ENCODE data around the gene ATG7.

Gene ATG7

GRCh38 chr3:11564577-11565001, 292.4 kb downstream of the ATG7 start:
- H3K9me3 ChIP-seq (ENCODE audit: insufficient read depth, low read length, severe bottlenecking), result no peaks in the 10 kb centered on the region
- no peaks in the 10 kb centered on the region for H3K4me1 ChIP-seq (ENCODE audit: insufficient read depth, low read length)
- no peak overlapping the region for H3K4me3 ChIP-seq (ENCODE audit: low read depth in 1 of 2, low read length in 2 of 2)
- no peaks in the 10 kb centered on the region for H3K27me3 ChIP-seq (ENCODE audit: insufficient read depth, low read length, poor library complexity)
- no peak for DNase-seq
- H3K4me2 ChIP-seq (ENCODE audit: insufficient read depth, low read length), result no peak overlapping the region
- H3K27ac ChIP-seq (ENCODE audit: low read length), result no peak overlapping the region
- H3K9ac ChIP-seq (ENCODE audit: low read depth, low read length), result no peak overlapping the region
- H2AFZ ChIP-seq (ENCODE audit: low read depth, low read length), result no peak overlapping the region
- TF ChIP-seq CTCF (IDR thresholded peaks at IDR 0.05; ENCODE audit: borderline replicate concordance, extremely low read depth, low read length, poor library complexity, severe bottlenecking) (no peak), EZH2 (IDR thresholded peaks at IDR 0.05; ENCODE audit: borderline replicate concordance, low read depth, low read length, severe bottlenecking) (no peak)
- ATAC-seq (ENCODE audit: insufficient read depth, low read depth), result no peak
- H3K79me2 ChIP-seq (ENCODE audit: insufficient read depth, low read length), result peaks cover 96% of the 10 kb centered on the region
- H3K36me3 ChIP-seq (ENCODE audit: insufficient read depth, low read length), result peaks cover 97% of the 10 kb centered on the region
- peaks cover 98% of the 10 kb centered on the region for H4K20me1 ChIP-seq (ENCODE audit: insufficient read depth, low read length)

DNA sequence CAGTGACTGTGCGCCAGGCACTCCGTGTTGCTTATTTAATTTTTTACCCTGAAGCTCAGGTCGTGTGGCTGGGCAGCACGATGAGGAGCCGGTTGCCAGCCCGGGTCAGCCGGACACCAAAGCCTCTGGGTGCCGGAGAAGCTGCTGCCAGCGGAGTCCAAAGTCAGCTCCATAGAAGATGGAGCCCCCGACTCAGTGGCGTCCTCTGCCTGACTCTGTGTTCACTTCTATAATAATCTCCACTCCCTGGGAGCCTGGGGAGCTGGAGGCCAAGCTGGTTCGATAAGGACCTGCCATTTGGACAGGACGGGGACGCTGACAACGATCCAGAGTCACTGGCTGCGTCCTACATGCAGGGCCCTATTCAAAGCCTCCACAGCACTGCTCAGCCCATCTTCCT, 292.9 kb downstream of the ATG7 start:
- no peak for DNase-seq
- Histone ChIP-seq H3K4me3 (ENCODE audit: low read depth in 1 of 2, low read length in 2 of 2) (no peak overlapping the region), H3K27me3 (ENCODE audit: insufficient read depth, low read length, poor library complexity) (no peaks in the 10 kb centered on the region), H3K4me1 (ENCODE audit: insufficient read depth, low read length) (no peaks in the 10 kb centered on the region), H3K27ac (ENCODE audit: low read length) (no peak overlapping the region), H3K9ac (ENCODE audit: low read depth, low read length) (no peak overlapping the region), H4K20me1 (ENCODE audit: insufficient read depth, low read length) (peaks cover 97% of the 10 kb centered on the region), H3K4me2 (ENCODE audit: insufficient read depth, low read length) (no peak overlapping the region), H3K79me2 (ENCODE audit: insufficient read depth, low read length) (peaks cover 96% of the 10 kb centered on the region), H3K9me3 (ENCODE audit: insufficient read depth, low read length, severe bottlenecking) (no peaks in the 10 kb centered on the region), H3K36me3 (ENCODE audit: insufficient read depth, low read length) (peaks cover 95% of the 10 kb centered on the region), H2AFZ (ENCODE audit: low read depth, low read length) (no peak overlapping the region)
- no peak for ATAC-seq (ENCODE audit: insufficient read depth, low read depth)
- TF ChIP-seq CTCF (IDR thresholded peaks at IDR 0.05; ENCODE audit: borderline replicate concordance, extremely low read depth, low read length, poor library complexity, severe bottlenecking) (no peak), EZH2 (IDR thresholded peaks at IDR 0.05; ENCODE audit: borderline replicate concordance, low read depth, low read length, severe bottlenecking) (no peak)

DNA sequence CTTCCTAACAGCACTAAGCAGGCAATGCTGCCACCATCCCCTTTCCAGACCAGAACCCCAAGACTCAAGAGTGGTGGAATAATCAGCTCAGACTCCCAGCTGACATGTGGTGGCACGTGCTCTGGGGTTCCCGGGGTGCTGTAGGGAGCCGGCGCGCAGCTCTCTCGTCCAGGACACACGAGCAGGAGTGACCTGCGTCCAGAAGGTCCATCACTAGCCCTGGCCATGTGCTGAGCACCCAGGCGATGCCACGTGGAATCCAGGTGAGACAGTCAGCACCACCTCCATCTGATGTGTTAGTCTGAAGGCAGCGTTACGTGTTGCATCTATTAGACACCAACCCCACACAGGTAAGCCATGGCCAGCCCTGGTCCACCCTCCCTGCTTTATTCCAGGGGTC, 293.3 kb downstream of the ATG7 start:
- TF ChIP-seq CTCF (IDR thresholded peaks at IDR 0.05; ENCODE audit: borderline replicate concordance, extremely low read depth, low read length, poor library complexity, severe bottlenecking) (no peak), EZH2 (IDR thresholded peaks at IDR 0.05; ENCODE audit: borderline replicate concordance, low read depth, low read length, severe bottlenecking) (no peak)
- no peak for DNase-seq
- Histone ChIP-seq H3K4me1 (ENCODE audit: insufficient read depth, low read length) (no peaks in the 10 kb centered on the region), H3K36me3 (ENCODE audit: insufficient read depth, low read length) (peaks cover 95% of the 10 kb centered on the region), H3K79me2 (ENCODE audit: insufficient read depth, low read length) (peaks cover 96% of the 10 kb centered on the region), H3K4me3 (ENCODE audit: low read depth in 1 of 2, low read length in 2 of 2) (no peak overlapping the region), H2AFZ (ENCODE audit: low read depth, low read length) (no peak overlapping the region), H4K20me1 (ENCODE audit: insufficient read depth, low read length) (peaks cover 97% of the 10 kb centered on the region), H3K27ac (ENCODE audit: low read length) (no peak overlapping the region), H3K9ac (ENCODE audit: low read depth, low read length) (no peak overlapping the region), H3K9me3 (ENCODE audit: insufficient read depth, low read length, severe bottlenecking) (no peaks in the 10 kb centered on the region), H3K27me3 (ENCODE audit: insufficient read depth, low read length, poor library complexity) (no peaks in the 10 kb centered on the region), H3K4me2 (ENCODE audit: insufficient read depth, low read length) (no peak overlapping the region)
- ATAC-seq (ENCODE audit: insufficient read depth, low read depth), result no peak

DNA sequence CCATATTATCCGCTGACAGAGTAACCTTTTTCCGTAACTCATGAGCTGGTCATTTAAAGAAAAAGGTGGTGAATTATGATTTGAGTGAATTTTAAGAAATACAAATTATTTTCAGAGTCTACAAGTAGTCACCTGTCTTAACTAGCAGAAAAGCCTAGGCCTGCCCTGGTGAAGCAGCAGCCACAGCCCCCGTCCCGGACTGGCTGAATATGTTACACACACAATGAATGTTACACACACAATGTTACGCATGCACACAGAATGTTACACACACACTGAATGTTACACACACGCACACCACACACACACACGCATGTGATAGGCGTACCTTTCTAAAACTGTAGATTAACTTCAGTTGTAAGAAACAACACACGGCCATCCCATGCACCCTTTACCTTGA, 293.7 kb downstream of the ATG7 start:
- H3K27me3 ChIP-seq (ENCODE audit: insufficient read depth, low read length, poor library complexity), result no peaks in the 10 kb centered on the region
- H3K4me1 ChIP-seq (ENCODE audit: insufficient read depth, low read length), result no peaks in the 10 kb centered on the region
- peaks cover 95% of the 10 kb centered on the region for H3K36me3 ChIP-seq (ENCODE audit: insufficient read depth, low read length)
- H3K9me3 ChIP-seq (ENCODE audit: insufficient read depth, low read length, severe bottlenecking), result no peaks in the 10 kb centered on the region
- no peak overlapping the region for H3K27ac ChIP-seq (ENCODE audit: low read length)
- H2AFZ ChIP-seq (ENCODE audit: low read depth, low read length), result no peak overlapping the region
- H3K4me2 ChIP-seq (ENCODE audit: insufficient read depth, low read length), result no peak overlapping the region
- H3K4me3 ChIP-seq (ENCODE audit: low read depth in 1 of 2, low read length in 2 of 2), result no peak overlapping the region
- H3K9ac ChIP-seq (ENCODE audit: low read depth, low read length), result no peak overlapping the region
- TF ChIP-seq EZH2 (IDR thresholded peaks at IDR 0.05; ENCODE audit: borderline replicate concordance, low read depth, low read length, severe bottlenecking) (no peak), CTCF (IDR thresholded peaks at IDR 0.05; ENCODE audit: borderline replicate concordance, extremely low read depth, low read length, poor library complexity, severe bottlenecking) (no peak)
- DNase-seq, result no peak
- peaks cover 96% of the 10 kb centered on the region for H3K79me2 ChIP-seq (ENCODE audit: insufficient read depth, low read length)
- peaks cover 97% of the 10 kb centered on the region for H4K20me1 ChIP-seq (ENCODE audit: insufficient read depth, low read length)
- ATAC-seq (ENCODE audit: insufficient read depth, low read depth), result no peak
